Measurements from ENCODE around the gene NHLRC2.

The NHLRC2 gene

DNA sequence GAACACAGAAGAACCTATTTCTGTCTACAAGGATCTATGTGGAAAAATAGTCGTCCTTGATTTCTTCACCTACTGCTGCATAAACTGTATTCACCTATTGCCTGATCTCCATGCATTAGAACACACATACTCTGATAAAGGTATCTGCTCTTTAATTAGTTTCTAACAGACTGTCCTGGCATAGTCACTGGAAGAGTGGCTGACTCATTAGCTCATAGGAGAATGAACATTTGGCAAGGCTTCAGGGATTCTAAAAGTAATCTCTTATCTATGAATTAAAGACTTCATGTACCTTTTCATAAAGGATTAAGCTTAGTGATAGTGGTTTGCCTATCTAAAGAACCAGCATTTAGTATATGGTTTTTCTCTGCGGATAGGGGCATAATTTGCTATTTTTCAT lies 4.1 kb downstream of the NHLRC2 start:
- no peak for DNase-seq

DNA sequence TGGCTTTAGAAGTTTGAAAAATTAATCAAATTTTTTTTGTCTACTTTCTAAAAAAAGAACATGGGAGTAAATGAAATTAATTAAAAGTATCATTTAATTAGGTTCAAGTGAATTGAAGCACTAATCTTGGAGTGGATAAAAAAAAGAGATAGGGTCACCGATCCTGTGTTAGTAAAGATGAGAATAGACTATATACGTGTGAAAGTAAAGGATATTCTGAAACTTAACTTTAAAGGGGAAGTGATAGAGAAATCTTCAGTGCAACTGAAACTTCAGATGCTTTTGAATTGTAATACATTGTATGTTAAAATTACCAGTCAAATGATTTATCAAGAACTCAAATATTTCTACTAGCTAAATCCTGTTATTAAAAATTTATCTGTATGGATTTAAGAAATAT lies 4.8 kb downstream of the NHLRC2 start:
- no peak for DNase-seq

- no peak for DNase-seq
Measured at GRCh38 chr10:113865901-113866300, 11.4 kb downstream of the NHLRC2 start.

DNA sequence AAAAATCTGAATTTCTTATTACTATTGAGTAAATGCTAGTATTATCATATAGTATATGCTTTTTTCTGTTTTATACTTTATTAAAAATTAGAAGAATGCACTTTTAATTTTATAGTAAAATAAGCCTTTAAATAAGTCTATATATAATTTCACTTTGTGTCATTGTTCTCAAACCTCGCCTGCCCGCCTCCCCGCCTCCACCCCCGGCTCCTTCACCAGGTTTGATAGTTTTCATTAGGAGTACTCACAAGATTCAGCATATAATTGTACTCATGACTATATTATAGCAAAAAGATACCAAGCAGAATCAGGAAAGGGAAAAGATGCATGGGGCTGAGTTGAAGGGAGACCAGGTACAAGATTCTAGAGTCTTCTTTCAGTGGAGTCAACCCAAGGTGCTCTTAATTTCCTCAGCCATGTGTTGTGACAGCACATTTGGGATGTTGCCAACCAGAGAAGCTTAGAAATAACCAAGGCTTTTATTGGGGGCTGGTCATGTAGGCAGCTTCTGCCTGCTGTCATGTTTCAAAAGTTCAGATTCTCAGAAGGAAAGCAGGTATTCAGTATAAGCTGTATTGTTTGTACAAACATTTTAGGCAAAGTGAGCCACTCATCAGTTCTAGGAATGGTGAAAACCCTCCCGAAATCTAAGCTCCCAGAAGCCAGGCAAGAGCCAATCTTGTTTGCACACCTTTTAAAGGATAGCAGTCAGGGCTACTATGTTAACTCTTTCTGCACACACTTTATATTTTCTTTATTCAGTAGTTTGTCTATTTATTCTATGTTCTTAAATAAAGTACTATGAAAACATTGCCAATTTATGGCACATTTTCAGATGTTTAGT lies 12.3 kb downstream of the NHLRC2 start:
- peak in 1 of 58 donors; percentile 18 for DNase-seq

DNA sequence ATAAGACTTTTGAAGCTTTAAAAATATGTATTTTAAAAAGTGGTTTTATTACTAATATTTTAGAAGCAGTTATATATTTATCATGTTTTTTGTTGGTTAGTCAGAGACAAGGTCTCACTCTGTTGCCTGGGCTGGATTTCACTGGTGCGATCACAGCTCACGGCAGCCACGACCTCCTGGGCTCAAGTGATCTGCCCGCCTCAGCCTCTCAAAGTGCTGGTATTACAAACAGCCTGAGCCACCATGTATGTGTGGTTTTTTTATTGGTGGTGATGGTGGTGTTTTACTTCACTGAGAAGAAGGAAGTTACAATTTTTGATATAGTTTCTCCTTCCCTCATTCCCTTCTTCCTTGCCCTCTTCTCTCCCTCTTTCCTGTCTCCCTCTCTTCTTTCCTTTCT lies 13.4 kb downstream of the NHLRC2 start:
- DNase-seq = no peak

DNA sequence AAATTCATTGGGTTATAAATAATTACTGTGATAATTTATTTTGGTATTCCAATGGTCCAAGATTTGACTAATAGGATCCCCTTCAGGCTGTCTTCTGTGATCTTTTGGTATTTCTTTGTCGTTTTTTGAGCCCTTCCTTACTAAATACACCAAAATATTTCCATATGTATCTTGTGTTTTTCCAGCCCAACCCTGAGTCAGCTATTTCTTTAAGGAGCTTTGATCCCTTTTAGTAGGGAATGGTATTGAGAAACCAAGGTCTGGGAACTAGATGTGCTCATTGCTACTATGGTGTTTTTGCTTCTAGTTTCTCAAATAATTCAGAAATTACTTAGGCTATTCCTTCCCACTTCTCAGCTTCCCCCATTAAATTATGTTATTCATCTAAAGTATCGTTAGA lies 15.3 kb downstream of the NHLRC2 start:
- no peak for DNase-seq

- no peak for DNase-seq
Measured at GRCh38 chr10:113872139-113873030, 17.9 kb downstream of the NHLRC2 start.

- no peak for DNase-seq
Measured at GRCh38 chr10:113875212-113875611, 20.8 kb downstream of the NHLRC2 start.

DNA sequence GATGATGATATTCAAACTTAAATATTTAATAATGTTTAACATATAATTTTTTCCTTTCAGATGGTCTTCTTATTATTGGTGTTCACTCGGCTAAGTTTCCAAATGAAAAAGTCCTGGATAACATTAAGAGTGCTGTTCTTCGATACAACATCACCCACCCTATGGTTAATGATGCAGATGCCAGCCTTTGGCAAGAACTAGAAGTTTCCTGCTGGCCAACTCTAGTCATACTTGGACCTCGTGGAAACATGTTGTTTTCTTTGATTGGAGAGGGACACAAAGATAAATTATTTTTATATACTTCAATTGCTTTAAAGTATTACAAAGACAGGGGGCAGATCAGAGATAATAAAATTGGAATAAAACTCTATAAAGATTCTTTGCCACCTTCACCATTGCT lies 22.0 kb downstream of the NHLRC2 start:
- no peak for DNase-seq

DNA sequence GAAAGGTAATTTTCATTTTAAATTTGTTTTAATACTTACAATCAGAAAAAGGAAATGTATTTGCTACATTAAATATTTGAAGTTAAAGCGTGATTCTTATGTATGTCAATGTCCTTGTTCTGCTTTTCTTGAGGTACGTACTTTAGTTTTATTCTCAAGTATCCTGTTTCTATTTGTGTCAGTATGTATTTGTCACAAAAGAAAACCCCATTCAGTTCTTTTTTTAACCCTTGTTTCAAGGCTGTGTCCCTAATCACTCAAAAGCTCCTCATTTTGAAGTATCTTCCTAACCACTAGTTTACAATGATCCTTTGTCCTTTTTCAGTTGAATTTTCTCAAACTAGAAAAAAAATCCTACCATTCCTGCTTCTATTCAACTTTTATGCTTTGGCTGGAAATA lies 25.2 kb downstream of the NHLRC2 start:
- DNase-seq = no peak

- no peak for DNase-seq
Measured at GRCh38 chr10:113880236-113880635, 25.8 kb downstream of the NHLRC2 start.

DNA sequence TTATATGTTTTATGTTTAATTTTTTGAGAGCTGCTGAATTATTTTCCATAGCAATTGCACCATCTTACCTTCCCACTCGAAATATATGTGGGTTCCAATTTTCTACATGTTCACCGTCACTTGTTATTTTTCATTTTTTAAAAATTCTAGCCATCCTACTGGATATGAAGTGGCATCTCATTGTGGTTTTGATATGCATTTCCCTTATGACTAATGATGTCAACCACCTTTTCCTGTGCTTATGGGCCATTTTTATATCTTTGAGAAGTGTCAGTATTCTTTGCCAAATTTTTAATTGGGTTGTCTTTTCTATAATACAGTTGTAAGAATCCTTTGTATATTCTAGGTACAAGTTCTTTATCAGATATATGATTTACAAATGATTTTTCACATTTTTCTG lies 27.8 kb downstream of the NHLRC2 start:
- DNase-seq = no peak

- no peak for DNase-seq
Measured at GRCh38 chr10:113889911-113890310, 35.5 kb downstream of the NHLRC2 start.

DNA sequence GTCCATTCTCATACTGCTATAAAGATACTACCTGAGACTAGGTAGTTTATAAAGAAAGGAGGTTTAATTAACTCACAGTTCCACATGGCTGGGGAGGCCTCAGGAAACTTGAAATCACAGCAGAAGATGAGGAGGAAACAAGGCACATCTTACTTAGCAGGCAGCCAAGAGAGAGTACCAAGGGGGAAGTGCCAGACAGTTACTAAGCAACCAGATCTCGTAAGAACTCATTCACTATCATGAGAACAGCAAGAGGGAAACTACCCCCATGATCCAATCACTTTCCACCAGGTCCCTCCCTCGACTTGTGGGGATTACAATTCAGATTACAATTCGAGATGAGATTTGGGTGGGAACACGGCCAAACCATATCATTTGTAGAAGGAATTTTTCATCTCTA lies 36.3 kb downstream of the NHLRC2 start:
- DNase-seq = no peak

GRCh38 chr10:113891476-113891875 lies 37.0 kb downstream of the NHLRC2 start:
- DNase-seq = peak in 21 of 58 donors; percentile 5 to 56 (median 17)

DNA sequence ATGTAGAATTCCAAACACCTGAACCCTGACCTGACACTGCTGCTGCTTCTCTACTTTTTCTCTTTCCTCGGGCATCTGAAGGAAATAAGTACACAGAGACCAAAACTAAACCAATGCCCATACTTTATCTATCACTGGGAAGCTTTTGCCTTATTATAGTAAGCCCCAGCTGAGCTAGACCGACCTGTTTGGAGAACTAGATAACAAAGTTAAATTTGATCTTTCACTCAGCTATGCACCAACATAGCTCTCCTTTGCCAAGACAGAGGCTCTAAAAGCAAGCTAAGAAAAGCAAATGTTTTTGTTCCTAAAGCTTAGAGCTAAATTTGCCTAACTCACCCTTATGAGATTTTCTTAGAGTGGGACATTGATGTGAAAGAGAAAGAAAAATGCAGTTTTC lies 39.1 kb downstream of the NHLRC2 start:
- no peak for DNase-seq

DNA sequence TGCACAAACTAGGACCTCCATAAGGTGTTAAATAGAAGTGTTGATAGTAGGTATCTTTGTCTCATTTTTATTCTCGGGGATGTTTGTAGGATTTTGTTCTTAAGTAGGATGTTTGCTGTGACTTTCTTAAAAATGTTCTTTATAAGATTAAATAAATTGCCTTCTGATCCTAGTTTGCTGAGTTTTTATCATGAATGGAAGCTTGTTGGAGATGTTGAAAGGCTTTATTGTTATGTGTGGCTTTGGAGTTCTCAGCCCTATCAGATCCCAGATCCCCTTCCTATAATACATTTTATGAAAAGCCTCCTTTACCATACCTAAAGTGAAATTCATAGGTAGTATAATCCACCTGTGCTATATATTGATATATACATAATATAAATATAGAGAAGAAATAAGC lies 40.1 kb downstream of the NHLRC2 start:
- DNase-seq = no peak

- DNase-seq = no peak
Measured at GRCh38 chr10:113895018-113895417, 40.6 kb downstream of the NHLRC2 start.

DNA sequence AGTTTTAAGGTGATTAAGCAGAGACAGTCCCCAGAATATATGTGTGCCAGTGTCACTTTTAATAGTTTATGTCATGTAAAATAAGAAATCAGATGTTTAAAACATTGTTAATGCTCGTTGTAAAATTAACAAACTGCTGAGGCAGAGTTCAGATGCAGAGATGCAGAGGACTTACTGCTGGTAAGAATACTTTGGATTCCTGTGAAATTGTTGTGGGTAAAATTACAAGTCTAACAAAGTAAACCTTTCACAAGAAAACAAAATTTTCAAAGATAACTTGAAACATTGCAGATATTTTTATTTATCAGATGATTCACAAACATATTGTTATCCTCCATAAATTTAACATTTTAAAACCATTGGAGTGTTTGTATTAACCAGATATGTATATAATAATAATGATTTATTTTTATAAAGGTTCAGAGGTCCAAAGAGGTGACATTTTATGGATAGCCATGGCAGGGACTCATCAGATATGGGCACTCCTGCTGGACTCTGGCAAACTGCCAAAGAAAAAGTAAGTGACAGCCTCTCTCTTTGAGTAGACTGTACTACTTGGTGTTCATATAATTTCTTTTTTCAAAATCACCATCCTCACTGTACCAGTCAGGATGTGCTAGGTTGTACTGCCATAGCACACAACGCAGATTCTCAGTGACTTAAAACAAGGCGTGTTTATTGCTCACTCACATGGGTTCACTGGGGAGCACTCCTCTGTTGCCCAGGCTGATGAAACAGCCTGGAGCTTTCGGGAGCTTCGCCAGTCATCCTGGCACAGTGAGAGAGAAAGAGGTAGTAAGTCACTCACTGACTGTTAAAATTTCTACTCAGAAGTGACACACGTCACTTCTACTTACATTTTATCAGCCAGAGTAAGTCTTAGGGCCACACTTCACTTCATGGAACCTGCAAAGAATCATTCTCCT lies 43.5 kb downstream of the NHLRC2 start:
- peak in 13 of 58 donors; percentile 1 to 29 (median 8) for DNase-seq

DNA sequence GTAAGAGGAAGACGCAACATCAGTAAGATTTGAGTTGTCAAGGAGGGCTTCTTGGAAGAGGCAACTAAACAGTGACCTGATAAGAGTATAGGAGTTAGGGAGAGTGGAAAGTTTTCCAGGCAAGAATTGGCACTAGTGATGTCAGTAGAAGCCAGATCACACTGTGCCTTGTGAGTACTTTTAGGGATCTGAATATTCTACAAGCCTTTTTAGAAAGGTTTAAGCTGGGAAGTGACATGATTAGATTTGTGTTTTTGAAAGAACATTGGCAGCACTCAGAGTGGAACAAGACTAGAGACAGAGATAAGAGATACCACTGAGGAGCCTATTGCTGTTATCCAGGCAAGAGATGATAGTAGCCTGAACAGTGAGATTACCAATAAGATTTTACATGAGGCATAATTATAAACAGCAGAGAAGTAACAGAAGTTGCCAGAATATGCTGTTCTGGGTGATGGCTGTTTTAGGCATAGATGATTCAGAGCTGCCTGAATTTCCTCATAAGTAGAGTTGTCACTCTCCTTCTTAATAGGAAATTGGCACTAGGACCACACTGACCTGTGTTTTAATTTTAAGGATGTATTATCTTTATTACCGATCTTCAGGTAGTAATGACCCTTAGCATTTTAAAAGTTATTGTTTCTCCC lies 45.6 kb downstream of the NHLRC2 start:
- no peak for DNase-seq

- no peak for DNase-seq
Measured at GRCh38 chr10:113905756-113906155, 51.3 kb downstream of the NHLRC2 start.
